ENCODE data around the gene NTM. TPM values are rescaled to one million over a fixed set of nuclear protein-coding genes. Genes with fewer than 3 reads are reported as not detected.

NTM gene
- total and polyA plus RNA-seq, 2 donors (not counting 1 experiment from before 2014, with no cell fraction given), result 12.3 to 28.6 TPM

- Histone ChIP-seq H4K20me1 (ENCODE audit: control insufficient read depth, extremely low read depth, insufficient read depth, low read length) (no peaks in the 10 kb centered on the region), H3K36me3 (ENCODE audit: control insufficient read depth, insufficient read depth, low read length) (no peaks in the 10 kb centered on the region), H3K27ac (ENCODE audit: insufficient read depth, low read length) (no peak overlapping the region), H3K27me3 (ENCODE audit: control insufficient read depth, insufficient read depth, low read length) (no peaks in the 10 kb centered on the region), H3K9me3 (ENCODE audit: control insufficient read depth, insufficient read depth, low read depth, low read length) (no peaks in the 10 kb centered on the region), H3K4me3 (replicated peaks in 1 of 4; ENCODE audit: control extremely low read depth in 1 of 4, insufficient read depth in 1 of 4, low read depth in 3 of 4, low read length in 4 of 4) (no peak overlapping the region), H2AFZ (ENCODE audit: low read length) (no peak overlapping the region), H3K9ac (ENCODE audit: insufficient read depth, low read length) (no peak overlapping the region), H3K4me2 (ENCODE audit: extremely low read depth, insufficient read depth, low read length) (no peak overlapping the region), H3K79me2 (ENCODE audit: control insufficient read depth, insufficient read depth, low read length) (no peaks in the 10 kb centered on the region), H3K4me1 (ENCODE audit: control insufficient read depth, extremely low read depth, insufficient read depth, low read length) (no peaks in the 10 kb centered on the region)
- DNase-seq (ENCODE audit: low read depth in 2 of 2), result no peak
- TF ChIP-seq EZH2 (IDR thresholded peaks at IDR 0.05; ENCODE audit: low read length, missing control alignments), result no peak
- TF ChIP-seq CTCF (conservative IDR thresholded peaks at IDR 0.05 in 1 of 2, IDR thresholded peaks at IDR 0.05 in 1 of 2; ENCODE audit: low read depth in 1 of 2, low read length in 2 of 2), result no peak
Measured at GRCh38 chr11:132260636-132261035, 890.2 kb downstream of the NTM start.

- no peaks in the 10 kb centered on the region for H3K9me3 ChIP-seq (ENCODE audit: control insufficient read depth, insufficient read depth, low read depth, low read length)
- H3K36me3 ChIP-seq (ENCODE audit: control insufficient read depth, insufficient read depth, low read length), result no peaks in the 10 kb centered on the region
- no peaks in the 10 kb centered on the region for H3K4me1 ChIP-seq (ENCODE audit: control insufficient read depth, extremely low read depth, insufficient read depth, low read length)
- no peak overlapping the region for H2AFZ ChIP-seq (ENCODE audit: low read length)
- H3K79me2 ChIP-seq (ENCODE audit: control insufficient read depth, insufficient read depth, low read length), result no peaks in the 10 kb centered on the region
- no peaks in the 10 kb centered on the region for H4K20me1 ChIP-seq (ENCODE audit: control insufficient read depth, extremely low read depth, insufficient read depth, low read length)
- DNase-seq (ENCODE audit: low read depth in 2 of 2), result no peak
- H3K9ac ChIP-seq (ENCODE audit: insufficient read depth, low read length), result no peak overlapping the region
- no peak overlapping the region for H3K4me3 ChIP-seq (replicated peaks in 1 of 4; ENCODE audit: control extremely low read depth in 1 of 4, insufficient read depth in 1 of 4, low read depth in 3 of 4, low read length in 4 of 4)
- H3K27me3 ChIP-seq (ENCODE audit: control insufficient read depth, insufficient read depth, low read length), result no peaks in the 10 kb centered on the region
- no peak overlapping the region for H3K4me2 ChIP-seq (ENCODE audit: extremely low read depth, insufficient read depth, low read length)
- TF ChIP-seq EZH2 (IDR thresholded peaks at IDR 0.05; ENCODE audit: low read length, missing control alignments), result no peak
- no peak for TF ChIP-seq CTCF (conservative IDR thresholded peaks at IDR 0.05 in 1 of 2, IDR thresholded peaks at IDR 0.05 in 1 of 2; ENCODE audit: low read depth in 1 of 2, low read length in 2 of 2)
- H3K27ac ChIP-seq (ENCODE audit: insufficient read depth, low read length), result no peak overlapping the region
Measured at GRCh38 chr11:132263241-132263640, 892.8 kb downstream of the NTM start.

- H4K20me1 ChIP-seq (ENCODE audit: control insufficient read depth, extremely low read depth, insufficient read depth, low read length), result no peaks in the 10 kb centered on the region
- no peaks in the 10 kb centered on the region for H3K79me2 ChIP-seq (ENCODE audit: control insufficient read depth, insufficient read depth, low read length)
- no peaks in the 10 kb centered on the region for H3K36me3 ChIP-seq (ENCODE audit: control insufficient read depth, insufficient read depth, low read length)
- H3K4me1 ChIP-seq (ENCODE audit: control insufficient read depth, extremely low read depth, insufficient read depth, low read length), result no peaks in the 10 kb centered on the region
- H3K9me3 ChIP-seq (ENCODE audit: control insufficient read depth, insufficient read depth, low read depth, low read length), result no peaks in the 10 kb centered on the region
- no peak for DNase-seq (ENCODE audit: low read depth in 2 of 2)
- H3K4me2 ChIP-seq (ENCODE audit: extremely low read depth, insufficient read depth, low read length), result no peak overlapping the region
- no peak overlapping the region for H2AFZ ChIP-seq (ENCODE audit: low read length)
- H3K9ac ChIP-seq (ENCODE audit: insufficient read depth, low read length), result no peak overlapping the region
- no peaks in the 10 kb centered on the region for H3K27me3 ChIP-seq (ENCODE audit: control insufficient read depth, insufficient read depth, low read length)
- H3K27ac ChIP-seq (ENCODE audit: insufficient read depth, low read length), result no peak overlapping the region
- TF ChIP-seq CTCF (conservative IDR thresholded peaks at IDR 0.05 in 1 of 2, IDR thresholded peaks at IDR 0.05 in 1 of 2; ENCODE audit: low read depth in 1 of 2, low read length in 2 of 2), result no peak
- no peak for TF ChIP-seq EZH2 (IDR thresholded peaks at IDR 0.05; ENCODE audit: low read length, missing control alignments)
- H3K4me3 ChIP-seq (replicated peaks in 1 of 4; ENCODE audit: control extremely low read depth in 1 of 4, insufficient read depth in 1 of 4, low read depth in 3 of 4, low read length in 4 of 4), result no peak overlapping the region
Measured at GRCh38 chr11:132263875-132264274, 893.5 kb downstream of the NTM start.
